Measurements from ENCODE around the gene CROCC2.

The CROCC2 gene

GRCh38 chr2:241035818-241036396 is 129.8 kb downstream of the CROCC2 start:
- no peak overlapping the region for H3K4me3 ChIP-seq (ENCODE audit: extremely low read depth, insufficient read depth, low read length, poor library complexity, severe bottlenecking)
- H3K36me3 ChIP-seq (ENCODE audit: control insufficient read depth, insufficient read depth, low read length), result peaks cover 2% of the 10 kb centered on the region
- 21 to 22% methylated on average over 11 to 19 of the region's 39 CpGs for WGBS, 2 experiments (ENCODE audit: insufficient coverage in 2 of 2)

GRCh38 chr2:241036397-241036963 is 130.3 kb downstream of the CROCC2 start:
- no peaks in the 10 kb centered on the region for H3K9me3 ChIP-seq (ENCODE audit: control insufficient read depth, low read length)
- no peak overlapping the region for H3K4me3 ChIP-seq (ENCODE audit: extremely low read depth, insufficient read depth, low read length, poor library complexity, severe bottlenecking)
- no peak overlapping the region for H3K27ac ChIP-seq (ENCODE audit: low read depth, low read length, severe bottlenecking)
- H3K4me1 ChIP-seq (ENCODE audit: control insufficient read depth, insufficient read depth, low read length, poor library complexity, severe bottlenecking), result peaks cover 2% of the 10 kb centered on the region
- 19 to 25% methylated on average over 23 to 26 of the region's 36 CpGs for WGBS, 2 experiments (ENCODE audit: insufficient coverage in 2 of 2)
- peaks cover 2% of the 10 kb centered on the region for H3K36me3 ChIP-seq (ENCODE audit: control insufficient read depth, insufficient read depth, low read length)

More at GRCh38 chr2:241035818-241036396, 129.8 kb downstream of the CROCC2 start:
- Histone ChIP-seq H3K9me3 (ENCODE audit: control insufficient read depth, low read length) (no peaks in the 10 kb centered on the region), H3K4me1 (ENCODE audit: control insufficient read depth, insufficient read depth, low read length, poor library complexity, severe bottlenecking) (peaks cover 2% of the 10 kb centered on the region), H3K27ac (ENCODE audit: low read depth, low read length, severe bottlenecking) (no peak overlapping the region)

GRCh38 chr2:241036964-241037421 is 130.9 kb downstream of the CROCC2 start:
- H3K4me3 ChIP-seq (ENCODE audit: extremely low read depth, insufficient read depth, low read length, poor library complexity, severe bottlenecking), result no peak overlapping the region
- WGBS, 2 experiments (ENCODE audit: insufficient coverage in 2 of 2), result 77% methylated on average over 17 of the region's 18 CpGs
- H3K36me3 ChIP-seq (ENCODE audit: control insufficient read depth, insufficient read depth, low read length), result no peaks in the 10 kb centered on the region
- H3K9me3 ChIP-seq (ENCODE audit: control insufficient read depth, low read length), result no peaks in the 10 kb centered on the region
- H3K27ac ChIP-seq (ENCODE audit: low read depth, low read length, severe bottlenecking), result no peak overlapping the region
- peaks cover 2% of the 10 kb centered on the region for H3K4me1 ChIP-seq (ENCODE audit: control insufficient read depth, insufficient read depth, low read length, poor library complexity, severe bottlenecking)

- no peaks in the 10 kb centered on the region for H3K36me3 ChIP-seq (ENCODE audit: control insufficient read depth, insufficient read depth, low read length)
- WGBS, 2 experiments (ENCODE audit: insufficient coverage in 2 of 2), result 88 to 94% methylated on average over 9 of the region's 9 CpGs
- H3K4me3 ChIP-seq (ENCODE audit: extremely low read depth, insufficient read depth, low read length, poor library complexity, severe bottlenecking), result no peak overlapping the region
- H3K9me3 ChIP-seq (ENCODE audit: control insufficient read depth, low read length), result no peaks in the 10 kb centered on the region
- no peak overlapping the region for H3K27ac ChIP-seq (ENCODE audit: low read depth, low read length, severe bottlenecking)
- H3K4me1 ChIP-seq (ENCODE audit: control insufficient read depth, insufficient read depth, low read length, poor library complexity, severe bottlenecking), result peaks cover 2% of the 10 kb centered on the region
Measured at GRCh38 chr2:241037498-241037897, 131.4 kb downstream of the CROCC2 start.

- Histone ChIP-seq H3K4me1 (ENCODE audit: control insufficient read depth, insufficient read depth, low read length, poor library complexity, severe bottlenecking) (peaks cover 2% of the 10 kb centered on the region), H3K4me3 (ENCODE audit: extremely low read depth, insufficient read depth, low read length, poor library complexity, severe bottlenecking) (no peak overlapping the region), H3K36me3 (ENCODE audit: control insufficient read depth, insufficient read depth, low read length) (no peaks in the 10 kb centered on the region), H3K27ac (ENCODE audit: low read depth, low read length, severe bottlenecking) (no peak overlapping the region), H3K9me3 (ENCODE audit: control insufficient read depth, low read length) (no peaks in the 10 kb centered on the region)
- WGBS, 2 experiments (ENCODE audit: insufficient coverage in 2 of 2), result 84 to 90% methylated on average over 16 to 18 of the region's 20 CpGs
Measured at GRCh38 chr2:241038374-241039180, 132.4 kb downstream of the CROCC2 start.

- 67 to 96% methylated on average over 2 to 3 of the region's 4 CpGs for WGBS, 2 experiments (ENCODE audit: insufficient coverage in 2 of 2)
- H3K4me3 ChIP-seq (ENCODE audit: extremely low read depth, insufficient read depth, low read length, poor library complexity, severe bottlenecking), result no peak overlapping the region
- H3K9me3 ChIP-seq (ENCODE audit: control insufficient read depth, low read length), result no peaks in the 10 kb centered on the region
- H3K4me1 ChIP-seq (ENCODE audit: control insufficient read depth, insufficient read depth, low read length, poor library complexity, severe bottlenecking), result peaks cover 2% of the 10 kb centered on the region
- no peaks in the 10 kb centered on the region for H3K36me3 ChIP-seq (ENCODE audit: control insufficient read depth, insufficient read depth, low read length)
- no peak overlapping the region for H3K27ac ChIP-seq (ENCODE audit: low read depth, low read length, severe bottlenecking)
Measured at GRCh38 chr2:241039416-241039815, 133.3 kb downstream of the CROCC2 start.

- WGBS, 2 experiments (ENCODE audit: insufficient coverage in 2 of 2), result 77 to 95% methylated on average over 6 to 11 of the region's 13 CpGs
- no peaks in the 10 kb centered on the region for H3K36me3 ChIP-seq (ENCODE audit: control insufficient read depth, insufficient read depth, low read length)
- H3K9me3 ChIP-seq (ENCODE audit: control insufficient read depth, low read length), result no peaks in the 10 kb centered on the region
Measured at GRCh38 chr2:241040081-241040803, 134.1 kb downstream of the CROCC2 start.

GRCh38 chr2:241041589-241042158 is 135.5 kb downstream of the CROCC2 start:
- WGBS, 2 experiments (ENCODE audit: insufficient coverage in 2 of 2), result 87 to 93% methylated on average over 5 of the region's 5 CpGs
- Histone ChIP-seq H3K36me3 (ENCODE audit: control insufficient read depth, insufficient read depth, low read length) (no peaks in the 10 kb centered on the region), H3K4me3 (ENCODE audit: extremely low read depth, insufficient read depth, low read length, poor library complexity, severe bottlenecking) (no peak overlapping the region), H3K9me3 (ENCODE audit: control insufficient read depth, low read length) (no peaks in the 10 kb centered on the region), H3K4me1 (ENCODE audit: control insufficient read depth, insufficient read depth, low read length, poor library complexity, severe bottlenecking) (no peaks in the 10 kb centered on the region), H3K27ac (ENCODE audit: low read depth, low read length, severe bottlenecking) (no peak overlapping the region)

More at GRCh38 chr2:241040081-241040803, 134.1 kb downstream of the CROCC2 start:
- Histone ChIP-seq H3K27ac (ENCODE audit: low read depth, low read length, severe bottlenecking) (no peak overlapping the region), H3K4me1 (ENCODE audit: control insufficient read depth, insufficient read depth, low read length, poor library complexity, severe bottlenecking) (peaks cover 2% of the 10 kb centered on the region), H3K4me3 (ENCODE audit: extremely low read depth, insufficient read depth, low read length, poor library complexity, severe bottlenecking) (no peak overlapping the region)

All from mesodermal cell (in vitro differentiated cells).